Sigmoid colon (tissue), 7 donors: ENCODE results near the gene MAEA. TPM values are rescaled to one million over a fixed set of nuclear protein-coding genes. Genes with fewer than 3 reads are reported as not detected.
A peak's percentile ranks its signal among the peaks of the same experiment; 100 is the strongest.

Source experiments
- DNase-seq: peaks from one replicate; pipeline ENCODE4 v3.0.0-alpha.2; 2019
- H3K27ac ChIP-seq, 4 donors: fragments of 200-600 bp; sonication (generic); one replicate each; pipeline ENCODE4 v1.5.1; 2016 to 2019; ENCODE audit warnings: mild to moderate bottlenecking in 1 of 4
- H3K27me3 ChIP-seq, 3 donors: fragments of 200-600 bp; sonication (generic); one replicate each; pipeline ENCODE4 v1.5.1; 2019; ENCODE audit warnings: mild to moderate bottlenecking in 1 of 3
- H3K36me3 ChIP-seq, 4 donors: fragments of 200-600 bp; sonication (generic); one replicate each; pipeline ENCODE4 v1.5.1; 2016 to 2019
- H3K4me1 ChIP-seq, 4 donors: fragments of 200-600 bp; sonication (generic); one replicate each; pipeline ENCODE4 v1.5.1; 2017 to 2019
- H3K4me3 ChIP-seq, 4 donors: fragments of 200-600 bp; sonication (generic); one replicate each; pipeline ENCODE4 v1.5.1; 2017 to 2019; ENCODE audit warnings: mild to moderate bottlenecking in 2 of 4, moderate library complexity in 1 of 4
- H3K9me3 ChIP-seq, 4 donors: fragments of 200-600 bp in 3 of 4; sonication (generic) in 3 of 4; one replicate each; pipeline versions ENCODE4 v1.5.1 to v1.6.1; 2013 to 2019
- EP300 ChIP-seq, 4 donors: sonication (generic); formaldehyde crosslinking; IDR thresholded peaks; one replicate each; pipeline ENCODE4 v1.6.1; 2017; ENCODE audit warnings: antibody characterized with exemption in 4 of 4
- POLR2A ChIP-seq, 2 donors: fragments of 450-650 bp; IDR thresholded peaks; one replicate each; pipeline ENCODE4 v1.6.1; 2016; ENCODE audit warnings: antibody characterized with exemption in 2 of 2, mild to moderate bottlenecking in 2 of 2, moderate library complexity in 2 of 2
- POLR2AphosphoS5 ChIP-seq, 4 donors: sonication (generic); formaldehyde crosslinking; IDR thresholded peaks; one replicate each; pipeline ENCODE4 v1.6.1; 2017; ENCODE audit warnings: antibody characterized with exemption in 4 of 4
- WGBS, 2 donors: extraction: QIAGEN DNeasy Blood & Tissue Kit; methylation state at CpG; one replicate each; pipeline ENCODE4 v1.1.7; 2013; 5-methylcytosine and 5-hydroxymethylcytosine counted together
- intact Hi-C: fragments of 100-400 bp; cut with DNase I; formaldehyde crosslinking; loops from one replicate; pipeline ENCODE4 v1.15.1; 2023
- polyA plus RNA-seq, 3 donors: library from polyadenylated mRNA; stranded (reverse); fragments of 200-250 nt; gene quantifications; one replicate each; pipeline ENCODE4 v1.2.3, GENCODE V29; 2013
- total RNA-seq, 4 donors: library from RNA; depleted of rRNA; stranded (reverse); fragments of >200 nt; gene quantifications; one replicate each; pipeline ENCODE4 v1.1.0, GENCODE V29; 2016
- TF ChIP-seq, protein P1 (sequence below), 4 experiments: fragments of 450-650 bp in 3 of 4; fragments of 200-600 bp in 1 of 4; IDR thresholded peaks; one replicate each; pipeline ENCODE4 v1.5.1; 2016 to 2019; ENCODE audit warnings: antibody characterized with exemption in 4 of 4, mild to moderate bottlenecking in 3 of 4, moderate library complexity in 2 of 4
- donor health status: healthy with polysubstance abuse.
- donor health status: Bipolar disorder and iron deficiency.
- donor health status: healthy.

MAEA gene
- total and polyA plus RNA-seq, 7 donors, result 44.2 to 89.8 (median 53.0) TPM

DNA sequence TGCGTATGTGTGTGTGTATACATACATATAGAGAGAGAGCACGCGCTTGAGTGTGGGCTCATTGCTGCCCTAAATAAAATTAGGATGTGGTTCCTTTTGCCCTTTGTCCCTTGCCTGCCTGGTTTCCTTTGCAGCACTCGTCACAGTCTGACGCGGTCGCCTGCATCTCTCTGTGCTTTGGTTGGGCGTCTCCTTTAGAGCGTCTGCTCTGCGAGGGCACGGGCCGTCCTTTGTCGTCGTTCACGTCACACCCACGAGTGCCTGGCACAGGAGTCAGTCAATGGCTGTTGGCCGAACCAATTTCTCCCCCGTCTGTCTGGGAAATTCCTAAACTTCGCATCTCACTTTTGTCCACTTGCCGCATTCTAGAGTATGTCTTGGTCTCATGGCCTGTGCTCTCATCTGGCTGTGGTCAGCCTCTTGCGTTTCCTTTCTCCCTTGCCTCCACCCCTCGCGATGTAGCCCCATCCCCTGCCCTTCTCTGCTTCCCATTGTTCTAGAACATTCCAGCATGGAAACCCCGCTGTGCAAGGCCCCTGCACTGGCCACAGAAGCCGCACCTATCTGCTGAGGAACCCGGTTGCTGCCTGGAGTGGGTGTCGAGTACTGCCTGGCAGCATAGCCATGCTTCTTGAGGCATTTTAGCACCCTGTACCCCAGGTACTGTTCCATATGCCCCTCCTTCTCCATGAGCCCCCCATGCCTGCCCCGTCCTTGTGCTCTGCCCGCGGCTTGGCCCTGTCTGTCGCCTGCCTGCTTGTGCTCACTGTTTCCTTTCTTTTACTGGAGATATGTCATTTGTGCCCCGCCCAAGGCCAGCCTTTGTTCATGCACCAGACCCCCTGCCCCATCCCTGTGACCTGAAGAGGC lies 8.0 kb downstream of the MAEA start:
- peak; percentile 50 for DNase-seq
- intact Hi-C loops, result no loop called here
- Histone ChIP-seq H3K9me3 (no peaks in the 10 kb centered on the region), H3K36me3 (peaks cover 0 to 49% (median 9%) of the 10 kb centered on the region in 4 donors), H3K27ac (no peak overlapping the region), H3K4me3 (no peak overlapping the region), H3K27me3 (no peaks in the 10 kb centered on the region), H3K4me1 (peaks cover 0 to 29% (median 21%) of the 10 kb centered on the region in 4 donors)
- WGBS, 2 donors, result 94 to 95% methylated on average over 32 of the region's 32 CpGs
- TF ChIP-seq POLR2A (IDR thresholded peaks at IDR 0.05), result no peak
- TF ChIP-seq, protein P1, sequence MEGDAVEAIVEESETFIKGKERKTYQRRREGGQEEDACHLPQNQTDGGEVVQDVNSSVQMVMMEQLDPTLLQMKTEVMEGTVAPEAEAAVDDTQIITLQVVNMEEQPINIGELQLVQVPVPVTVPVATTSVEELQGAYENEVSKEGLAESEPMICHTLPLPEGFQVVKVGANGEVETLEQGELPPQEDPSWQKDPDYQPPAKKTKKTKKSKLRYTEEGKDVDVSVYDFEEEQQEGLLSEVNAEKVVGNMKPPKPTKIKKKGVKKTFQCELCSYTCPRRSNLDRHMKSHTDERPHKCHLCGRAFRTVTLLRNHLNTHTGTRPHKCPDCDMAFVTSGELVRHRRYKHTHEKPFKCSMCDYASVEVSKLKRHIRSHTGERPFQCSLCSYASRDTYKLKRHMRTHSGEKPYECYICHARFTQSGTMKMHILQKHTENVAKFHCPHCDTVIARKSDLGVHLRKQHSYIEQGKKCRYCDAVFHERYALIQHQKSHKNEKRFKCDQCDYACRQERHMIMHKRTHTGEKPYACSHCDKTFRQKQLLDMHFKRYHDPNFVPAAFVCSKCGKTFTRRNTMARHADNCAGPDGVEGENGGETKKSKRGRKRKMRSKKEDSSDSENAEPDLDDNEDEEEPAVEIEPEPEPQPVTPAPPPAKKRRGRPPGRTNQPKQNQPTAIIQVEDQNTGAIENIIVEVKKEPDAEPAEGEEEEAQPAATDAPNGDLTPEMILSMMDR (IDR thresholded peaks at IDR 0.05), result no peak
- TF ChIP-seq POLR2AphosphoS5 (IDR thresholded peaks at IDR 0.05), result no peak
- no peak for TF ChIP-seq EP300 (IDR thresholded peaks at IDR 0.05)

DNA sequence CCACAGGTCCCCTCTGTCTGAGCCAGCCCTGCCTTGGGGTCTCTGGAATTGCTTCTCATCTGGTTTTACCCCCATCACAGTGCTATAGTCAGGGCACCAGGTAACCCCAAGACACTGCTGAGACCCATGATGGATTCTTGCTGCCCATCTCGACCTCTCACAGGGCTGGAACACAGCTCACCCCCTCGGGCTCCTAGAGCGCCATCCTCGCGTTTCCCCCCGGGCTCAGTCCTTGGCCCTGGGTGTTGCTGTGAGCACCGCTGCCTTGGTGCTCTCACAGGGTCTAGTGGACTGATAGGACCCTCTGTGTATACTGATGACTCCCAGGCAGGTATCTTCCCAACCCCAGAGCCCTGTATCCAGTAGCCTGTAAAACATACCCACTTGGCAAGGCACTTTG lies 8.8 kb downstream of the MAEA start:
- WGBS, 2 donors, result 95 to 96% methylated on average over 7 of the region's 7 CpGs
- Histone ChIP-seq H3K4me1 (peaks cover 0 to 24% (median 18%) of the 10 kb centered on the region in 4 donors), H3K4me3 (no peak overlapping the region), H3K27ac (no peak overlapping the region), H3K9me3 (no peaks in the 10 kb centered on the region), H3K27me3 (no peaks in the 10 kb centered on the region), H3K36me3 (peaks cover 0 to 49% (median 9%) of the 10 kb centered on the region in 4 donors)
- no peak for DNase-seq
- intact Hi-C loops, result no loop called here
- TF ChIP-seq, protein P1 (IDR thresholded peaks at IDR 0.05), result no peak
- TF ChIP-seq POLR2A (IDR thresholded peaks at IDR 0.05) (no peak), EP300 (IDR thresholded peaks at IDR 0.05) (no peak), POLR2AphosphoS5 (IDR thresholded peaks at IDR 0.05) (no peak)

DNA sequence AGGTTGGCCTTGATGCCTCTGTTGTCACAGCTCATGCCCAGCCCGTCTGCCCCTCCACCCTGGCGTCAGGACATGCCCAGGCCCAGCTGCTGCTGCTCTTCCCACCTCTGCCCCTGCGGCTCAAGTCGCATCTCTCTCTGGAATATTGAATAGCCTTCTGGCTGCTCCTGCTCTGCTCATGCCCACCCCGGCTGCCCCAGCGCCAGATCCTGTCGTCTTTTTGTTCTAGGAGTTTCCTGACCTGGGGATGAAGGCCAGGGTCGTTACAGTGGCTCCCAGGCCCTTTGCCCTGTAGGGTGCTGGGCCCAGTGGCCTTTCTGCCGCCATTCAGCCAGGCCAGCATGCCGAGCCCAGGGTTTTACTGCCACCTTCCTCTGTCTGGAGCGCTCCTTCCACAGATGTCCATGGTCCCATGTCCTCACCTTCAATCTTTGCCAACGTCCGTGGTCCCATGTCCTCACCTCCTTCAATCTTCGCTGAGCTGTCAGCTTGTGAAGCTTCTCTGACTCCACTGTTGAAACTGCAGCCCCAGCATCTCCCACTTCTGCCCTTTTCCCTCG lies 9.7 kb downstream of the MAEA start:
- Histone ChIP-seq H3K4me3 (no peak overlapping the region), H3K27ac (no peak overlapping the region), H3K27me3 (no peaks in the 10 kb centered on the region), H3K36me3 (peaks cover 0 to 49% (median 9%) of the 10 kb centered on the region in 4 donors), H3K9me3 (no peaks in the 10 kb centered on the region), H3K4me1 (peaks cover 0 to 15% (median 11%) of the 10 kb centered on the region in 4 donors)
- no peak for TF ChIP-seq EP300 (IDR thresholded peaks at IDR 0.05)
- TF ChIP-seq, protein P1 (IDR thresholded peaks at IDR 0.05), result no peak
- no peak for TF ChIP-seq POLR2AphosphoS5 (IDR thresholded peaks at IDR 0.05)
- no peak for TF ChIP-seq POLR2A (IDR thresholded peaks at IDR 0.05)
- 90 to 94% methylated on average over 15 of the region's 15 CpGs for WGBS, 2 donors
- intact Hi-C loops, result no loop called here
- peak; percentile 45 for DNase-seq

DNA sequence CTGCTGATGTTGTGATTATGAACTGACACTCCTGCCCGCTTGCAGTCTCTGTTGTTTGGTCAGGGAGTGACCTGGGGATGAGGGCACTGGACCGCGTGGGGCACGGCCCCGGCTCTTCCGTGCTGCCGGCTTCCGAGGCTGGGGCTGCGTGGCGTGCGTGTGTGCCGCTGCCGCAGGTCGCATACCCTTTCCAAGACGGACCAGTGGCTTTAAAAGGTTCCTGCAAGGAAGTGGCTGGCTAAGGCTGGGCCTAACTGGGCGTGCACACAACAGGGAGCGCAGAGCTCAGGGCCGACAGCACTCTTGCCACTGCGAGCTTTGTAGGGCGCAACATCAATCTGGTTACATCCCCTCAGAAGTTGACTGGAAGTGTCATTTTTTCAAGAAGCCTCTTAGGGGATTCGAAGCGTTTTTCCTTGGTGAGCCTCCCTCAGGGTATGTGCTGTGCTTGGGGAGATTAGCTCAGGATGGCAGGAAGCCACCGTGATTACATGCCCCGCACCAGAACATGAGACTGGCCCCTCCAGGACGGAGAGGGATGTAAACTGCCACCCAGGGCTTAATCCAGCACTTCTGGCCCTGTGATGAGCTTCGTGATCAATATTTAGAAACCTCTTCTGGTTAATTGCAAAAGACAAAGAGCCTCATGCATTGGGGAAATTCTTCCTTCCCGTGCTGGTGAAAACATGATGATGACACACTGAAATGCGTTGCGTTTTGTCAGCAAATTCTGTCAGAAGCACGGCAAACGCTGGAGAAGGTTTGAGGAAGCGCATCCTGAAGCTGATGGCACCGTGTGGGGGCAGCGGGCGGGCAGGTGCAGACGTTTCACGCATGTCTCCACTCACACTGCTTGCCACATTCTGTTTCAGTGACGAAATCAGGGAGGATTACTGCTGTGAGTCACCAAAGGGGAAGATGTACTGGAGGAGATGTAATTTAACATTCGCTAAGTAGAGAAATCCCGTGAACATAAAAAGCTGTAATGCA lies 11.1 kb downstream of the MAEA start:
- H3K27me3 ChIP-seq, result no peaks in the 10 kb centered on the region
- H3K4me3 ChIP-seq, result no peak overlapping the region
- no peak for TF ChIP-seq POLR2A (IDR thresholded peaks at IDR 0.05)
- TF ChIP-seq, protein P1 (IDR thresholded peaks at IDR 0.05), result no peak
- peak in 1 of 4 donors; percentile 35 for TF ChIP-seq POLR2AphosphoS5 (IDR thresholded peaks at IDR 0.05)
- TF ChIP-seq EP300 (IDR thresholded peaks at IDR 0.05), result no peak
- H3K4me1 ChIP-seq, result peaks cover 0 to 9% (median 0%) of the 10 kb centered on the region in 4 donors
- intact Hi-C loops, result no loop called here
- no peaks in the 10 kb centered on the region for H3K9me3 ChIP-seq
- peak overlapping the region in 3 of 4 donors; percentile 29 to 49 (median 42) for H3K27ac ChIP-seq
- DNase-seq, result peak; percentile 79
- WGBS, 2 donors, result 84 to 86% methylated on average over 40 of the region's 40 CpGs
- peaks cover 0 to 55% (median 9%) of the 10 kb centered on the region in 4 donors for H3K36me3 ChIP-seq
